HG02981 (cell line): Measurements from ENCODE around the gene ZNF101.
"Not testable (repeated sequence)": the region's sequence is repeated elsewhere in the genome, so short reads cannot be mapped to it uniquely, and the experiment has no call there.

ENCODE experiments used
- ATAC-seq: cut with Tn5 transposase; IDR thresholded peaks from one replicate; pipeline ENCODE4 v1.9.1; 2021; ENCODE audit warnings: mild to moderate bottlenecking, moderate library complexity; ENCODE audit not compliant: unreplicated experiment

Gene ZNF101

DNA sequence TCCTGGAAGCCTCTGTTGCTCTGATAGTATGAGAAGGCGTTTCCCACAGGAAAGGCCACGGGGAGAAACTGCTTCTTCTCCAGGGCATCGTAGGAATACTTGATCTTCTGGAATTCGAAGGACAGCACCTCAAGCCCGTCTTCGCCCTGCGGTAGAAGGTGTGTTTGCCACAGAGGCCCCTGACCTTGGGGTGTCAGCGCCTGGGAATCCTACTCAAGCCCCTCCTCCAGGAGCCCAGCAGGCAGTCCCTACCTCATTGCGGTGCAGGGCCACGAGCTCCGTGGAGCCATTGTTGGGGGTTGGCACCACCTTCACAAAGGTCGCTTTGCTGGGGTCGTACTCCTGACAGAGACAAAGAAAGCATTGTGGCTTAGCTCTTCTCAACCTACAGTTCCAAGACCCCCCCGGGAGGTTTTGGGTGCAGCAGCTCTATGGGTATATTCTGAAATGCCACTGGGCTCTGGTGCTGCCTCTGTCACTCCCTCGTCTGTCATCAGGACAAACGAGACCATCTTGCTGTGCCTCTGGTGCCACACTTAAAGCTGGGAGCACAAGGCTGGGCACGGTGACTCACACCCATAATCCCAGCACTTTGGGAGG lies 8.9 kb upstream of the ZNF101 start:
- ATAC-seq, result no peak

GRCh38 chr19:19661141-19661674 lies 7.4 kb upstream of the ZNF101 start:
- no peak for ATAC-seq

DNA sequence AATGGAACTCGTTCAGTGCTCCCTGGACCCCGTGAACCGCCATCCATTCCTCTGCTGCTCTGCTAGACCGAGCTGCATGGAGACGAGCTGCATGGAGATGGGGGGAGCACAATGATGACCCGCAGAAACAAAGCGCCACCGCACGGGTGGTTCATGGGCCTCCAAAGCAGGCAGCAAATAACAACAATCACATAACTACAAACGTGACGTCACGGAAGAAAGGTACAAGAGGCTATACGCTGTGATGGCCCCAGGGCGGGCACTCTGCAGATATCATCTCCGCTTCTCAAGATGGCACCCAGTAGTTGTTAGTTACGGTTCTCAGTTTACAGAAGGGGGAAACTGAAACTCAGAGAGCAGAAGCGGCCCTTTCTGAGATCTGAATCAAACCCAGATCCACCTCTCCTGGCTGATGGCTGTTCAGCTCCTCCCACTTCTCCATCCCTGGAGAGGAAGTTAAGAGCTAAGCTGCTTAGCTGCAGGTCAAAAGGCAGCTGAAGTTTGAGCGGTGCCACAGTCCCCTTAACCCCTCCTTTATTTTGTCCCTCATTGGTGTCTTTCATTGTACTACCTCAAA lies 6.9 kb upstream of the ZNF101 start:
- ATAC-seq, result no peak

DNA sequence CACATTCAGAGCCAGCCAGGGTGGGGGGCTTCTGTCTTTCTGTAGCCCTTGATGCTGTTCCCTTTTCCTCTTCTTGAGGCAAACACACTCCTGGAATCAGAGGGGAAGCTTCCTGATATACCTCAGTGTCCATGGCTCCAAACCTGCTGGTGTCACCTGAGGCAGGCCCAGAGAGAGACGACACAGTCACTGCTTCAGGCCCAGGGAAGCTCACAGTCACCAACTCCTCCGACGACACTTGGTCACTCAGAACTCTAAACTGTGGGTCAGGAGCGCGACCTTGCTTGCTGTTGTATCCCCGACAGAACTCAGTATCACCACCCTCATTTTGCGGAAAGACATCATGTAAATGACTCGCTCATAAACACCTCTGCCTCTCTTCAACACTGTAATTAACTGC lies 6.3 kb upstream of the ZNF101 start:
- no peak for ATAC-seq

GRCh38 chr19:19662871-19663255 lies 5.8 kb upstream of the ZNF101 start:
- no peak for ATAC-seq

- ATAC-seq, result peak; percentile 68
Observed at GRCh38 chr19:19663256-19664120, 5.2 kb upstream of the ZNF101 start, which contains the start of gene ATP13A1. TSS of gene ATP13A1 (minus strand) at chr19:19663676. CDS start at chr19:19663666, 10 bp downstream.

- not testable (repeated sequence) for ATAC-seq
Observed at GRCh38 chr19:19665420-19665948, 3.2 kb upstream of the ZNF101 start.

GRCh38 chr19:19670070-19670551 lies 1.5 kb downstream of the ZNF101 start:
- ATAC-seq, result no peak

DNA sequence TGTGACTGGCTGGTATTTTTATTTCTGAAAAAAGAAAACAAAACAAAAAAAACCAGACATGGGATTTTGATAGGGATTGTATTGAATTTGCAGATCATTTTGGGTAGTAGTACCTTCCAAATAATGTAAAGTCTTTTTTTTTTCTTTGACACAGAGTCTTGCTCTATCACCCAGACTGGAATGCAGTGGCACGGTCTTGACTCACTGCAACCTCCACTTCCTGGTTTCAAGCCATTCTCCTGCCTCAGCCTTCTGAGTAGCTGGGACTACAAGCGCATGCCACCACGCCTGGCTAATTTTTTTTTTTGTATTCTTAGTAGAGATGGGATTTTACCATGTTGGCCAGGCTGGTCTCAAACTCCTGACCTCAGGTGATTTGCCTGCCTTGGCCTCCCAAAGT lies 4.2 kb downstream of the ZNF101 start:
- ATAC-seq, result no peak

DNA sequence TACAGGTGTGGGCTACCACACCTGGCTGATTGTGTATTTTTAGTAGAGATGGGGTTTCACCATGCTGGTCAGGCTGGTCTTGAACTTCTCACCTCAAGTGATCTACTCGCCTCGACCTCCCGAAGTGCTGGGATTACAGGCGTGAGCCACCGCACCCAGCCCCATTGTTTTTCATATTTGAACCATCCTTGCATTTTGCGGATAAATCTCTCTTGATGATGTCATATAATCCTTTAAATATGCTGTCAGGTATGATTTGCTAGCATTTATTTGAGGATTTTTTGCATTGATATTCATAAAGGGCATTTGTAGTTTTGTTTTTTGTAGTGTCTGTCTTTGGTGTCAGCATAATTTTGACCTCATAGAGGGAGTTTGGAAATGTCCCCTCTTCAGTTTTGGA lies 5.7 kb downstream of the ZNF101 start:
- no peak for ATAC-seq

GRCh38 chr19:19677579-19677978 lies 8.9 kb downstream of the ZNF101 start:
- no peak for ATAC-seq

DNA sequence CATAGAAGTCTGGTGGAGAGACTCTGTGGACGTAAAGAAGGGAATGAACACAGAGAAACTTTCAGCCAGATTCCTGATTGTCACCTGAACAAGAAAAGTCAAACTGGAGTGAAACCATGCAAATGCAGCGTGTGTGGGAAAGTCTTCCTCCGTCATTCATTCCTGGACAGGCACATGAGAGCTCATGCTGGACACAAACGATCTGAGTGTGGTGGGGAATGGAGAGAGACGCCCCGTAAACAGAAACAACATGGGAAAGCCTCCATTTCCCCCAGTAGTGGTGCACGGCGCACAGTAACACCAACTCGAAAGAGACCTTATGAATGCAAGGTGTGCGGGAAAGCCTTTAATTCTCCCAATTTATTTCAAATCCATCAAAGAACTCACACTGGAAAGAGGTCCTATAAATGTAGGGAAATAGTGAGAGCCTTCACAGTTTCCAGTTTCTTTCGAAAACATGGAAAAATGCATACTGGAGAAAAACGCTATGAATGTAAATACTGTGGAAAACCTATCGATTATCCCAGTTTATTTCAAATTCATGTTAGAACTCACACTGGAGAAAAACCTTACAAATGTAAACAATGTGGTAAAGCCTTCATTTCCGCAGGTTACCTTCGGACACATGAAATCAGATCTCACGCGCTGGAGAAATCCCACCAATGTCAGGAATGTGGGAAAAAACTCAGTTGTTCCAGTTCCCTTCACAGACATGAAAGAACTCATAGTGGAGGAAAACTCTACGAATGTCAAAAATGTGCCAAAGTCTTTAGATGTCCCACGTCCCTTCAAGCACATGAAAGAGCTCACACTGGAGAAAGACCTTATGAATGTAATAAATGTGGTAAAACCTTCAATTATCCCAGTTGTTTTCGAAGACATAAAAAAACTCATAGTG lies 10.8 kb downstream of the ZNF101 start:
- ATAC-seq, result no peak

DNA sequence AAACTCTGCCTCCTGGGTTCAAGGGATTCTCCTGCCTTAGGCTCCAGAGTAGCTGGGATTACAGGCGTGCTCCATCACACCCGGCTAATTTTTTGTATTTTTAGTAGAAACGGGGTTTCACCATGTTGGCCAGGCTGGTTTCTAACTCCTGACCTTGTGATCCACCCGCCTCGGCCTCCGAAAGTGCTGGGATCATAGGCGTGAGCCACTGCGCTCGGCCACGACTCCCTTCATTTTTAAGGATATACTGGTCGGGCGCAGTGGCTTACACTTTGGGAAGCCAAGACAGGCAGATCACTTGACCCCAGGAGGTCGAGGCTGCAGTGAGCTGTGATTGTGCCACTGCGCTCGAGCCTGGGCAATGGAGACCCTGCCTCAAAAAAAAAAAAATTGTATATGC lies 17.5 kb downstream of the ZNF101 start:
- ATAC-seq, result not testable (repeated sequence)

DNA sequence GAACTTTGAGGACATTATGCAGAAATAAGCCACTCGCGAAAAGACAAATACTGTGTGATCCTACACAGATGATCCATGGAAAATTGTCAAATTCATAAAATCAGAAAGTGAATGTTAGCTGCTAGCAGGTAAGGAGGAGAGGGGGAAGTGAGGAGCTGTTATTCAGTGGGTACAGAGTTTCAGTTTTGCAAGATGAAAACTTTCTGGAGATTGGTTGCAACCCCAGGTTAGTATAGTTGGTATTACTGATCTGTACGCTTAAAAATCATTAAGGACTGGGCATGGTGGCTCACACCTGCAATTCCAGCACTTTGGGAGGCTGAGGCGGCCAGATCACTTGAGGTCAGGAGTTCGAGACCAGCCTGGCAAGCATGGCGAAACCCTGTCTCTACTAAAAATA lies 17.9 kb downstream of the ZNF101 start:
- ATAC-seq, result no peak

DNA sequence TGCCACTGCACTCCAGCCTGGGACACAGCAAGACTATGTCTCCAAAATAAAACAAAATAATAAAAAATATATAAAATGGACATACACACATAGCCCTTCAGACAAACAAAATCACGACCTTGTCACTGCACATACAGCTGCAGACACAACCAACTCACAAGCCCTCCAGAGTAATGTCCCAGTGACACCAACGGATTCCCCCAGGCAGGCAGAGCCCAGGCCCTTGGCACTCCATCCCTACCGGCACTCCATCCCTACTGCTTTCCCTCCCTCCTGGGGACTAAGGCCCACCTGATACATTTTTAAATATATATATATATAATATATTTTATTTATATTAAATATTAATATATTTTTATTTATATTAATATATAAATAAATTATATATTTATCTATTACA lies 18.5 kb downstream of the ZNF101 start:
- ATAC-seq, result no peak

DNA sequence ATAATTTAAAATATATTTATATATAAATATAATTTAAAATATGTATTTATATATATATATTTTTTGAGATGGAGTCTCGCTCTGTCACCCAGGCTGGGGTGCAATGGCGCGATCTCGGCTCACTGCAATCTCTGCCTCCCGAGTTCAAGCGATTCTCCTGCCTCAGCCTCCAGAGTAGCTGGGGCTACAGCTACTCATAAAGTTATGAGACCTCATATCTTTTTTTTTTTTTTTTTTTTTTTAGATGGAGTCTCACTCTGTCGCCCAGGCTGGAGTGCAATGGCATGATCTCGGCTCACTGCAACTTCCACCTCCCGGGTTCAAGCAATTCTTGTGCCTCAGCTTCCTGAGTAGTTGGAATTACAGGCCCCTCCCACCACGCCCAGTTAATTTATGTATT lies 20.4 kb downstream of the ZNF101 start:
- not testable (repeated sequence) for ATAC-seq

DNA sequence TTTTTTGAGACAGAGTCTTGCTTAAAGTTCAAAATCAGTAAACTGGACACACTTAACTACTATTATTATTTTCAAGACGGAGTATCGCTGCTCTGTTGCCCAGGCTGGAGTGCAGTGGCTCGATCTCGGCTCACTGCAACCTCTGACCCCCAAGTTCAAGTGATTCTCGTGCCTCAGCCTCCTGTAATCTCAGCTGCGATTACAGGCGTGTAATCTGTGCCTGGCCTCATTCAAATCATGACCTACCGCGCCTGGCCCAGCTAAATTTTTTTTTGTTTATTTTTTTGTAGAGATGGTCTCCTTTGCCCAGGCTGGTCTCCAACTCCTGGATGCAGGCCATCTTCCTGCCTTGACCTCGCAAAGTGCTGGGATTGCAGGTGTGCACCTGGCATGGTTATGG lies 23.0 kb downstream of the ZNF101 start:
- no peak for ATAC-seq

DNA sequence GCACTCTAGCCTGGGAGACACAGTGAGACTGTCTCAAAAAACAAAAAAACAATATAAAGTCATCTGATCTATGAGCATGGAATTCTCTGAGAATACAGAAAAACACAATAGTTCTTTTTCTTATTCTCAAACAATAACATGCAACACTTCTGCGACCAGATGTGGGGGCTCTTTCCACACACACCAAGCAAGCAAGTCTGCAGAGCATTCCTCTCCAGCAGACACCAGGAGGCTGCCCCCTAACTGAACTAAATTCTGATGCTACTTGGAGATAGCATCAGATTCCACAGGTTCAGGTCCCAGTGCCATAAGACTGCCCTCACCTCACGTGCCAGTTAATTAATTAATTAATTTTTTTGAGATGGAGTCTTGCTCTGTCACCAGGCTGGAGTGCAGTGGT lies 27.7 kb downstream of the ZNF101 start:
- ATAC-seq, result no peak

DNA sequence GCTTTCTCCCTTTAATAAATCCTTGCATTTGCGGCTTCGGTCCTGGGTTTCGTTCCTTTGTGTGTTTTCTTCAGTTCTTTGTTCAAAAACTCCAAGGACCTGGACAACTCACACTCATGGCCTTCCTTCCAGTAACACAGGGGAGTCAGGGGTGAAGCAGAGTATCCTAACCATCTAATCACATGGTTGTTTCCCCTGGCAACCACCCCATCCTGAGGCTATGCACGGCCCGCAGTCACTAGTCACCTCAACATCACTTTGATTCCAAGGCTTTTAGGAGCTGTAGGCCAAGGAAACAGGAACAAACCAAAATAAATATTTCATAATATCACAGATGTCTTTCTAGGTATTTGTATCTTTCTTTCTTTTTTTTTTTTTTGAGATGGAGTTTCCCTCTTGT lies 28.9 kb downstream of the ZNF101 start:
- no peak for ATAC-seq

GRCh38 chr19:19700493-19700892 lies 31.9 kb downstream of the ZNF101 start:
- ATAC-seq, result not testable (repeated sequence)
